Thyroid gland (tissue), 4 donors: ENCODE results near the gene PPP1R17.

Source experiments
- CTCF ChIP-seq, 6 experiments: fragments of 200-600 bp in 3 of 6; fragments of 450-650 bp in 3 of 6; sonication (generic) in 3 of 6; IDR thresholded peaks; one replicate each; pipeline ENCODE4 v1.5.1; 2016 to 2019; ENCODE audit warnings: antibody characterized with exemption in 6 of 6, mild to moderate bottlenecking in 2 of 6, inconsistent platforms in 1 of 6, moderate library complexity in 1 of 6
- POLR2A ChIP-seq, 2 donors: fragments of 450-650 bp; IDR thresholded peaks; one replicate each; pipeline ENCODE4 v1.6.1; 2017; ENCODE audit warnings: antibody characterized with exemption in 2 of 2, mild to moderate bottlenecking in 2 of 2, moderate library complexity in 1 of 2

- TF ChIP-seq CTCF (IDR thresholded peaks at IDR 0.05) (no peak), POLR2A (IDR thresholded peaks at IDR 0.05) (no peak)
These were observed 38.1 kb upstream of the PPP1R17 start for GRCh38 chr7:31648880-31649279.
